ENCODE data around the gene PCDH15.

The PCDH15 gene

GRCh38 chr10:54064215-54064614 is 736.8 kb downstream of the PCDH15 start:
- no peak overlapping the region for H3K4me3 ChIP-seq (ENCODE audit: low read length)
- no peak for DNase-seq (ENCODE audit: low read depth)
- no peak for TF ChIP-seq CTCF (conservative IDR thresholded peaks at IDR 0.05; ENCODE audit: low read depth, low read length)

- H3K4me3 ChIP-seq (ENCODE audit: low read length) = no peak overlapping the region
These were observed 737.5 kb downstream of the PCDH15 start for GRCh38 chr10:54063514-54063913.

GRCh38 chr10:54060572-54060971 is 740.5 kb downstream of the PCDH15 start:
- TF ChIP-seq CTCF (conservative IDR thresholded peaks at IDR 0.05; ENCODE audit: low read depth, low read length) = no peak
- DNase-seq (ENCODE audit: low read depth) = no peak
- H3K4me3 ChIP-seq (ENCODE audit: low read length) = no peak overlapping the region

More at GRCh38 chr10:54063514-54063913, 737.5 kb downstream of the PCDH15 start:
- DNase-seq (ENCODE audit: low read depth) = no peak
- no peak for TF ChIP-seq CTCF (conservative IDR thresholded peaks at IDR 0.05; ENCODE audit: low read depth, low read length)

- H3K4me3 ChIP-seq (ENCODE audit: low read length) = no peak overlapping the region
- no peak for DNase-seq (ENCODE audit: low read depth)
- TF ChIP-seq CTCF (conservative IDR thresholded peaks at IDR 0.05; ENCODE audit: low read depth, low read length) = no peak
These were observed 743.7 kb downstream of the PCDH15 start for GRCh38 chr10:54057357-54057756.

GRCh38 chr10:54026340-54026739 is 774.7 kb downstream of the PCDH15 start:
- H3K4me3 ChIP-seq (ENCODE audit: low read length) = no peak overlapping the region
- DNase-seq (ENCODE audit: low read depth) = no peak
- no peak for TF ChIP-seq CTCF (conservative IDR thresholded peaks at IDR 0.05; ENCODE audit: low read depth, low read length)

GRCh38 chr10:54011117-54011516 is 789.9 kb downstream of the PCDH15 start:
- H3K4me3 ChIP-seq (ENCODE audit: low read length) = no peak overlapping the region
- no peak for DNase-seq (ENCODE audit: low read depth)
- no peak for TF ChIP-seq CTCF (conservative IDR thresholded peaks at IDR 0.05; ENCODE audit: low read depth, low read length)

GRCh38 chr10:54010337-54010933 is 790.6 kb downstream of the PCDH15 start:
- DNase-seq (ENCODE audit: low read depth) = no peak

More at GRCh38 chr10:54010337-54010933, 790.6 kb downstream of the PCDH15 start:
- H3K4me3 ChIP-seq (ENCODE audit: low read length) = no peak overlapping the region
- TF ChIP-seq CTCF (conservative IDR thresholded peaks at IDR 0.05; ENCODE audit: low read depth, low read length) = no peak
